GM19023 (cell line): ENCODE results near the gene NOD2.

Source experiments
- ATAC-seq: cut with Tn5 transposase; IDR thresholded peaks from one replicate; pipeline ENCODE4 v1.9.1; 2021; ENCODE audit warnings: mild to moderate bottlenecking, moderate library complexity; ENCODE audit not compliant: unreplicated experiment

Gene NOD2

DNA sequence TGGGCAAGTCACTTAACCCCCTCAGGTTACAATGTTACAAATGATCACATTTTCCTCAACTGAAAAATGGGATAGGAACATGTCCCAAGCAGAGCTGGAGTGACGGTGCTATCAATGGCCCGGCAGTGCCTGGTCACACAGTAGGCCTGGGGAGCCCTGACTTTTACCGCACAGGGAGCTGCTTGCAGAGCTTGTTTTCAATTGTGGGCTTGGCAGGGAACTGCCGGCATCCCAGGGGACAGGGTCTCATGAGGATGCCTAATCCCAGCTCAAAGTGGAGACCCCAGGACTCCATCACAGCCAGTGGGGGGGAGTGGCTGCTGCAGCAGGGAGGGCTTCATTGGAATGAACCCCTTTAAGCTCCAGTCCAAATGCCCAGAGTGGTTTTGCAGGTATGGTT is 23.7 kb upstream of the NOD2 start:
- ATAC-seq: no peak

DNA sequence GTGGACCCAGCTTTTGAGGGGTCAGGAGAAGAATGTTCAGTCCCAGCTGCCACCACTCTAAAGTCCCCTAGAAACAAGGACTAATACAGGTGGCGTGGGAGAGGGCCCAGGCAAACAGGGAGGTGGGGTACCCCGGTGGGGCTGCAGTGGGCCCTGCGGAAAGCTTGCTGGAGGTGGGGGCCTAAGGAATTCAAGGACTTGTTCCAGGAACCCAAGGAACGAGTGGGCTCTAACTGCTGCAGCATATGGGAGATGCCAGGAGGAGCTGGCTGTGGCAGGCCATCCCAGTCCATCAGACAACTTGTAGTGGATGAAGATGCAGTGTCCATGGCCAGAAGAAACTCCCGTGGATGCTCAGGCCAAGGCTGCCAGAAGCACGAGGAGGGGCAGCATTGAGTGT is 22.9 kb upstream of the NOD2 start:
- no peak for ATAC-seq

DNA sequence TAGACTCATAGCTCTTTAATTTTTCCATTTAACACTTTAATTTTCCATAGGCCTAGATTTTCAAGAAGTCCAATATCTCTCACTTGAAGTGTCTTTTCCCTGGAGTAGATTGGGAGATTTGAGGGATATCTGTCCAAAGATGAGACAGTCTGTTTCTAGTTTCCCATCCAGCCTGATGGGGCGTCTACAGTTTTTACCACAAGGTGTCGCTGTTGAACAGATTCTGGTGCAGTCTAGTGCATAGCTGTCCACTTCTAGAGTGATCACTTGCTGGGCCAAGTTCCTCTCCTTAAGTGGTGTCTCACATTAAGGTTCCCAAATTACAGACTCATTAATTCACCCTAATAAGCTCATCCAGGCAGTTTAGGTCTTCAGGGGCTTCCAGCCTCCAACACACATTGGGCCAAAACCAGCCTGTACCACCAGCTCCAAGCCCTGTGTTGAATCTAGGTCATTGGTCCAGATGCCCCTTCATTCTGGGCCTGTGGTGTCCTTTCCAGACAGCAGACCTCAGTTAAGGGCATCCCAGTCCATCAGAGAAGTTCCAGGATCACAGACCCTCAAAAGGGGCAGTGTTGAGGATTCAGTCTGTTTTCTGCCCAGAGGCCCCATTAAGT is 21.7 kb upstream of the NOD2 start:
- no peak for ATAC-seq

DNA sequence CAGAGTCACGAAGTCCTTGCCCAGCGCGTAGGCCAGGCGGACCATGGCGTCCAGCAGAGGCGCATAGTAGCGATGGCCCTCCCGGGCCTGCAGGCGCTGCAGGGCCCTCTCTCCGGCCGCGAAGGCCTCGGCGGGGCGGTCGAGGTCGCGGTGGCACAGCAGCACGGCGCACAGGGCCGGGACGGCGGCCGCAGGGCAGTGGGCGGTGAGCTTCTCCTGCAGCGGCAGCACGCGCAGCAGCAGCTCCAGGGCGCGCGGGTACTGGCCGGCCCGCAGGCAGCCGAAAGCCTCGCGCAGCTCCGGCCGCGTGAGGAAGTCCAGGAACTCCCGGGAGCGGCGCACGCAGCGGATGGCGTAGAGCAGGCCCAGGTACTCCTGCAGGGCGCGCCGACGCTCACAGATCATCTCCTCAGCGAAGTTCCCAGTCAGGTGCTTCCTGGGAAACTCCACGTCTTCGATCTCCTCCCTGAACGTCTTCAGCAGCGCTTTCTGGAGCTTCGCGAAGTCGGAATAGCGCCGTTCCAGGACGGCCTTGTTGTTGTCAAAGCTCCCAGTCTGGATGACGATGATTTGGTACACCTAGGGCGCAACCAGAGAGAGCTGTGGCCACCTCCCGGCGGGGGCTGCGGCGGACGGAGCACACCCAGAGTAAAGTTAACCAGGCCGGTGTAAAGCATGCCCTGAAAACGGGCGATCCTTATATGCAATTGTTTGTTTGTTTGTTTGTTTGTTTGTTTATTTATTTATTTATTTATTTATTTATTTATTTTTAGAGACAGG is 19.7 kb upstream of the NOD2 start:
- no peak for ATAC-seq

DNA sequence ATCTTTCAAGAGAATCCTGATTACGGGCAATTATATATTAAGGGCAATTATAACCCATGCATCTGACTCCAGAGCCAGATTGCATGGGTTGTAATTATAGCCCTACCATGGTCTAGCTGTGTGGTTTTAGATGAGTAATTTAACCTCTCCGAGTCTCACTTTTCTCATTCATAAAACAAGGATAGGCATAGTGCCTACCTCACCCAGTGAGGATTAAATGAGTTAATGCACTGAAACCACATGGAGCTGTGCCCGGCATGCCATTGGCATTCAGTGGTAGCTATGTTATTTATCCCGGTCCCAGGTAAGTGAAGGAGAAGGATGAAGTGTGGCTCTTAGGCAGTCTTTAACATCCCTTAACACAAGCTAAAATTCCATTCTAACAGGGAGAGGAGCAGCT is 18.6 kb upstream of the NOD2 start:
- no peak for ATAC-seq

DNA sequence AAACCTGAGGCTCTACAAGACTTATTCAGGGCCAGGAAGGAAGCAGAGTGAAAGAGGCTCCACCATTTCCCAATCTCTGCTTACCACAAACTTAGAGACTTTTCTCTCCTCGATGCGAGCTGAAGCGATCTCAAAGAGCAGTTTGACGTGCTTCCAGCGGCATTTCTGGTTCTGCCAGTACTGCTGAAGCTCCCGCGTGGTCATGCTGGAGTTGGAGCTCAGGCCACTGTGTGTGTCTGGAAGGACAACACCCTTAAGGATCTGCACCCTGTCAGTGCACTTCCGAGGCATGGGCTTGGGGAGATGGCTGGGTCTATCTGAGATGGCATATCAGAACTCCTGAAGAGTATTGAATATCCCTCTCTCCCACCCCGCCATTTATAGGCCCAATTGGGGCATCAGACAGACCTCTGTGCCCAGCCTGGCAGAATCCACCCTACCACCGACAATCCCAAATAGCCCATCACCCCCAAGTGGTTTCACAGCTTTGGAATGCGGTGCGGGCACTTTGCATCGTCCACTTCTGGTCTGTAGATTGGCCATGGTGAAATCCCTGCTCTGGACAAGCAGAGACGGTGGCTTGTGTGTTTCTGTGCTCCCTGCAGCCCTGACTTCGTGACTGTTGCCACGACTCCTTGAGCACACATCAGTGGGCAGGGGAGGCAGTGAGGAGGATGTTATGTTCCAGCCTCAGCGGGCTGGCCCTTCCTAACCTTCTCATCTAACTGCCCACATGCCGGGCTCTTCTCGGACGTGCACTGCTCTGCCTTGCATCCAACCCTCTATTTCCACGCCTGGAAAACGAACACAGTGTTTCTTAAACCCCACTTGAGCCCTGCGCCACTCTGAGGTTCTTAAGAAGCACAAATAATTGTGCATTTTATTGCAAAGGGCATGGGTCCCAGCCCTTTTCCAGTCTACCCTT is 17.5 kb upstream of the NOD2 start:
- no peak for ATAC-seq

DNA sequence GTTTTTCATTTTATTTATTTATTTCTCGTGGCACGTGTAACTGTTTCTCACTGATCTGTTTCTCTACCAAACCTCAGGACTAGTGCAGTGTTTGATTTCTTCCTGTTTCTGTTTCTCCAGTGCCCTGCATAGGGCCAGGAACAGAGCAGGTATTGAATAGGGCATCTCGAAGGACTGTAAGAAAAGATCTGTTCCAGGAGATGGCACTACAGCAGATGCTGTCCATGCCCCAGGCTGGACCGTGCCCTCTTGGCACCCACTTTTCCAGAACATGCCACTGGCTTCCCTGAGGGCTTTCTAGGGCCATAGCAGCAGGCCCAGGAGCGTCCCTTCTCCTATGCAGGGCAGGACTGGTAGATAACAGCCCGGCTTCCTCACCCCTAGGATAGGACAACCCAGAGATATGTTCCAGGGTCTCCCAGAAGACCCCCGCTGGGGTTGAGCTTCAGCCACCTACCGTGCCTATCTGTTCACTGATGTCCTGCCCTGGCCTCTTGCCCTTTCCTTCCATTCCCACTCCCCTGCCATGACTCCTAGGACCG is 16.7 kb upstream of the NOD2 start:
- no peak for ATAC-seq

DNA sequence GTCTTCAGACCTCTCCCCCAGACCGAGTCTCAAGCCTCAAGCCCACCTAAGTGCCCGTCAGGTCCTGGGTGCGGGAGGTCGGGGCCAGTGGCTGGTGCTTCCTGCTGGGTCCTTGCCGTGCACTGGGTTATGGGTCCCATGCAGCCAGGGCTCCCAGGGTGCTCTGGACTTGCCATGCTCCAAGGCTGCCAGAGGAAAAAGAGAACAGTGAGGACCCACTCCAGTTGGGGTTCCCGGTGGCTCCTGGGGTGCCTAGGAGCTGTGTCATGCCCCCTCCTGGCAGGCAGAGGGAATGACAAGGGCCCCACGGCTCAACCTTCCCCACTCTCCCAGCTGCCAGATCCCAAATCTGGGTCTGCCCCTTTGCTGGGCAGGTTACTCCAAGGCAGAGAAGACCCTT is 16.1 kb upstream of the NOD2 start:
- no peak for ATAC-seq

DNA sequence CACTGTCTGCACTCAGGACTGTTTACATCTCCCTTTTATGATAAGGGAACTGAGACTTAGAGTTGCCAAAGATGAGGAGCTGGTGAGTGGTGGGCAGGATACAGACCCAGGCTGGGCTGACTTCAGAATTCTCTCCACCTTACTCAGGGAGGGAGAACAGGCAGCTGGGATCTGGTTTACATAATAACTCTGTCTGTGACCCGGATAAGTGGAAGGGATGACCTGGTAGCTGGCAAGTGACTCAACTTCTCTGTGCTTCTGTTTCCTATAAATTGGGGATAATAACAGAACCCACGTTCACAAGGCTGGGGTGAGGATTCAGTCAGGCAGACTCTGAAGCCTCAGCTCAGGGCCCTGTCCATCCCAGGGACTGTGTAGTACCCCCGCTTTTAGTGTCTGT is 14.9 kb upstream of the NOD2 start:
- no peak for ATAC-seq

DNA sequence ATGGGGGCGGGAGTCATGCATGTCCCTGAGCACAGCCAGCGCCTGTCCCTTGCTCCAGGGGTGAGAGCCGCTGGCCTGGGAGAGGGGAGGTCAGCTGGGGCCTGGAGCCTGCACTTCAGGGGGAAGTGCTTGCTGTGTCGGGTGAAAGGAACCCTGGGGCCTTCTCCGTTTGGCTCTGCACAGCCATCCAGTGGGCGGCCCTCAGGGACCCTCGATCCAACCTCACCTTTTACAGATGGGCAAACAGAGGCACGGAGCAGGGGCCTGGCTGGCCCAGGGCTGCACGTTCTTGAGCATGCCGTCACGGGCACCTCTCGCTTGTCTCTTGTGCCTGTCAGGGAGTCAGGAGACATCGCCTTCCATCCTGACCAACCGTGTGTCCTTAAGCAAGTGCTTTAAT is 14.1 kb upstream of the NOD2 start:
- no peak for ATAC-seq

DNA sequence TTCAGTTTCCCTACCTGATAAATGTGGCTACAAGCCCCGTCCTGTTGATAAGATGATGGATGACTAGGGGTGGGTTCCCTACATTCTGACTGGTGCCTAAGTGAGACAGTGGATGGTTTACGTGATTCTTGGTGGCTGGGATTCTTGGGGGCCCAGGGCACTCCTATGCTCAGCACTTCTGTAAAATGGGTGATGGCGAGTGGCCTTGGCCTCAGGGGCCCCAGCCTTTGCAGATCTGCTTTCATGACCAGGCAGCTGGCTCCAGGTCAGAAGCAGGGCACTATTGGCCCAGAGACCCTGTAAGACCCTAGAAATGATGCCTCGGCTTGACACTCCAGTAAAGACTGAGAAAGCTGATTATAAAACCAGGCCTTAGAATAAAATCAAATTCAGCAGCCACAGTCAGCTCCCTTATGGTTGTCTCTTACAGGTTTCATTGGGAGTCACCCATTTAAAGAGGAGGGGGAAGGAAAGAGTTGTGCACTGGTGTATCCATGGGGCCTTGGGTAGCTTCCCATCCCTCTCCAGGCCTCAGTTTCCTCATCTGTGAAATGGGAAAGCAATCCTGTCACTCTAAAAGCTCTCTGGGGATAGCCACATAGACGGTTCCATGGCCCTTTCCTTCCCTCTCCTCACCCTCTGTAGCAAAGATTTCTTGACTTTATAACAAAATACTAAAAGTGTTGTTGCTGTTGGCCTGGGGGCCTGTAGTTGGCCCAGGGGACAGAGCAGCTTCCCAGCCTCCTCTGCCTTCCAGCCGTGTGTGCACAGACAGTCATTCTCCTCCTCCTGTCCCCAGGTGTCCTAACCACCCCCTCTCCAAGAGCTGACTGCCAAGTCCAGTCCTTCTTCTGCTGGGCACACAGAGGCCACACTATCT is 13.5 kb upstream of the NOD2 start:
- no peak for ATAC-seq

DNA sequence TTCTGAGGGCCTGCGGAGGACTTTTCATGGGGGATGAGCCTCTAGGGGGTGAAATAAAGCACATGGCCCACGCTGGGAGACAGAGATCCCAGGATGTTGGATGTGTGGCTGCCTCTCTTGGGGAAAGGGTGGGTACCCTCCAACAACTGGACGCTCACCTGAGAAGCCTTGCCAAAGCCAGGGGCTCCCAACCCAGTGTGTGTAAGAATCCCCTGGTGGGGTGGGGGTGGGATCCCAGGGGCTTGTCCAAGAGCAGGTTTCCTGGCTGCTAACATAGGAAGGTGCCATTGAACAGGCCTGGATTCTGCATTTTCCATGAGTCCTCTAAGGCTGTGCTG is 12.9 kb upstream of the NOD2 start:
- ATAC-seq: no peak

DNA sequence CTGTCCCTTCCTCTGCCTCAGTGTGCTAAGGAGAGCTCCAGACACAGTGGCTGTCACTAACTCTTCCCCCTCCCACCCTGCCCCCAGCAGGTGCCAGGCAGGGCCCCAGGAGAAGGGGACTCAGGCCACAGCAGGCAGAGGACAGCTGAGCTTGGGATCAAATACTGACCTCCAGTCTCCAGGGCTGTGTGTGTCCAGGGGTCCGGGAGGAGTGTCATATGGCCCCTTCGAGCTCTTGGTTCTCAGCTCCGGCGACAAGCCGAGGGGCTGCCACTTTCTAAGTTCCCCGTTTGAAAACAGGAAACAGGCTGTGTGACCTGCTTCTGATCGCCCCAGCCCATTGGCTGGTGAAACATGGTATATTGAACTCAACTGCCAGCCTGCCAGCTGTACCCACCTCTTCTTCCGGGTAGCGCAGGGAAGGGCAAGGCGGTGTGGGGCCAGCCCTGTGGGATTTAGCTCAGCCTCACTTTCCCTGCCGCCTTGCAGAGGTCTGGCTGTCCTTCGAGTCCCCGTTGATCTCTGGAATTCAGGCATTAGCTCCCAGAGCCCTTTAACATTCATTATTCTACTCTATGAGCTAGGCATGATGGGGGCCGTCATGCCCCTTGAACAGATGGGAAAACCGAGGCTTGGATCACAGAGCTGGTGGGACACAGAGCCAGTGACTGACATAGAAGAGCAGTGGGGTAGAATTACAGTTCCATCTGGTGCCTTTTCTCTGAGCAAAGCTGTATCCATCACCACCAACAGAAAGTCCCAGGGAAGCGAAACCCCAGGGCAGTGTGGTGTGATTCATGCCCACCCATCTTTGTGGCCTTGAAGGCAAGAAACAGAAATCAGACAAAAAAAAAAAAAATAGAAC is 12.2 kb upstream of the NOD2 start, which contains the start of gene SNX20:
TSS of gene SNX20 (minus strand) at position 292 of the 865 bp plus-strand sequence. CDS start 3,786 bp downstream, outside the sequence.
- ATAC-seq: peak; percentile 33

DNA sequence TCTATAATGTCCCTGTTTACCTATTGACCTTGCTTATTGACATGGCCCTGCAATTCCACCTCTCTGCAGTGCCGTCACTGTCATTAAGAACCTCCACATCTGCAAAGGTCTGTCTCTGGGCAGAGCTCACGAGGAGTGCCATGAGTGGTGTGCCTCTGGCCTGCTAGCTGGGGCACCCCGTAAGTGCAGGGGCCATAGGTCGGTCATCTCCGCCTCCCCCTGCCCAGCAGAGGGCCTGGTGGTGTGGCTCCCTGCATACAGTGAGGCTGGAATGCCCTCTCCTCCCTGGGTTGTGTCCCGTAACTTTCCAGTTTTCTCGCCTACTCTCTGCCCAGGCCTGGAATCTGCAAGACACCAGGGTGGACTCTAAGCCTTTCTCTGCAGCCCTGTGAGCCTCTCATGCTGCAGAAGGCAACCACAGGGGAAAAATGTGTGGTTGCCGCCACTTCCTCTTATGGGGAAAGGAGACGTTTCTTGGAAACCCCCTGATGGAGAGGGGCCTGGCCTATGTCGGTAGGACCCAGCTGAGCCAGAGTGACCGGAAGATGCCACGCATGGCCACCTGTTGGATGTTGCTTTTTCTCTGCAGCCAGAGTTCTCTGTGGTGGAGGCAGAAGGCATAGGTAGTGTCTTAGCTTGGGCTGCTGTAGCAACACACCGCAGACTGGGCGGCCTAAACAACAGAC is 9.6 kb upstream of the NOD2 start:
- peak; percentile 61 for ATAC-seq

DNA sequence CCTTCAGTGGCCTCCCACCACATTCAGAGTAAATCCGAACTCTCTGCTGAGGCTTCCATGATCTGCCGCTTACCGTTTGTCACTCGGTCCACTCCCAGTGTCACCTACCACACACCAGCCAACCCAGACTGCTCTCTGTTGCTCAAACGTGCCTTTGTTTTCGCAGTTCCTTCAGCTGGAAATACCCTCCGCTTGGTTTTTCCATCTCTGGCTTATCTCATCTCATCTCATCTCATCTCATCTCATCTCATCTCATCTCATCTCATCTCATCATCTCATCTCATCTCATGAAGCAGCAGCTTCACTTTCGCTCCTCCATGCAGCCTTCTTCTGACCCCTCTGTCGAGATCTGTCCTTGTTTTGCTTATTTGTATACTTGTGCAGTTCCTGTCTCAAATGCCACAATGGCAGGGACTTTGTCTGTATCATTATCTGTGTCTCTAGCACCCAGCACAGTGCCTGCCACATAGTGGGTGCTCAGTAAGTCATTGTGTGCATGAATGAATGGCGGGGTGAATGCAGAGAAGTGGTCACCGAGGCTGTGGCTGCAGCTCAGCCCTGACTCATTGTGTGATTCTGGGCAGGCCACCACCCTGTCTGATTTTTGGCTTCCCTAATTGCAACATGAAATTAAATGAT is 8.5 kb upstream of the NOD2 start:
- no peak for ATAC-seq

DNA sequence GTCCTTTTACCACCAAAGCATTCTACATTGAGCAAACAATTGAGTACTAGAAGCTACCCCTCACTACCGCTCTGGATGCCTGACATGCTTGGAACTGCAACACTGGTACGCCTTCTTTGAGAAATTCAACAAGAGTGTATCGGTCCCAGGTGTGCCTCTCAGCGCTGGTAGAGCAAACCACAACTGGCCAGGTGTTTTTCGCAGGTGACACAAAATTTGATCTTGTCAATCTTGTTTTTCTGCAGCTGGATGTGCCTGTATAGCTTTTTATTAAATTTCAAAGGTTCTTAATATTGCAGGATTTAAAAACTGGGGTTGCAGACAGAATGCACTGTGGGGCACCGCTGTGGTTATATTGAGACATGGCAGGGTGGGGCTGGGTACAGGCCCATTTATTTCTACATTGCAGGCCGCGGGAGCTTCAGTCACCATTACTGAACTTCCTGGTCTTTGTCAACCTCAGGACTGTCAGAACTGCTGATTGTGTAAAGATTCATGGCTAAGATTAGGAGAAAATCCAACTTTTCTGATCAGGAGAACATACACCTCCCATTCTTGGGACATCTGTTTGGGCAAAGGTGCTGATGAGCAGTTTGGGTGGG is 7.8 kb upstream of the NOD2 start:
- ATAC-seq: no peak

DNA sequence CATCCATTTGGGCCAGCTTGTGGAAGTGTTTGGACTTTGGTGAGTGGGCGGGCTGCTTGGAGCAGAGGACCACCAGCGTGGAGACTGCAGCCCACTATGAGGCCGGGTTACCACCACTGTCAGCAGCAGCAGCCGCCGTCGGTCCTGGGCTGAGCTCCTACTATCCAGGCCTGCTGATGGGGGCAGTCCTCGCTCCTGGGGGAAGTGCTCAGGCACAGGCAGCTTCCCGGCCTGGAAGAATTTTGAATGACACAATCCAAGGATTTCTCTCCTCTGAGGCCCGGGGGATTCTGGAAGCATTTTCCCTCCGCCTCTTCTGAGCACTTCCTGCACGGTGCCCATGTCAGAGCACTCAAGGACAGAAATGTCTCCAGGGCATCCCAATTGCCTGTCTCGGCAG is 5.3 kb upstream of the NOD2 start:
- no peak for ATAC-seq

DNA sequence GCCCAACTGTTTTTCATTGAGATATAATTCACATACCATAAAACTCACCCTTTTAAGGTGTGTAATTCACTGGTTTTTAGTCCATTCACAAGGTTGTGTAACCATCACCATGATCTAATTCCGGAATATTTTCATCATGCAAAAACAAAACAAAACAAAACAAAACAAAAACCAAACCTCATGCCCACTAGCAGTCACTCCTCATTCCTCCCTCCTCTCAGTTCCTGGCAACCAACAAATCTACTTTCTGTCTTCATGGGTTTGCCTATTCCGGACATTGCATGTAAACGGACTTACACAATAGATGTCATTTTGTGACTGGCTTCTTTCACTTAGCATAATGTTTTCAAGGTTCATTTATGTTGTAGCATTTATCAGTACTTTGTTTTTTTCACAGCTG is 4.5 kb upstream of the NOD2 start:
- ATAC-seq: no peak
